Muscle layer of duodenum (tissue), 2 donors: Measurements from ENCODE around the gene CYTH3.
"Not testable (repeated sequence)": the region's sequence is repeated elsewhere in the genome, so short reads cannot be mapped to it uniquely, and the experiment has no call there.

ENCODE experiments used
- H3K27ac ChIP-seq: one replicate; pipeline ENCODE4 v1.7.0; 2013; ENCODE audit warnings: mild to moderate bottlenecking, low read length
- H3K27me3 ChIP-seq: one replicate; pipeline ENCODE4 v1.7.0; 2013; ENCODE audit warnings: low read depth, mild to moderate bottlenecking, control low read depth, low read length
- H3K36me3 ChIP-seq, 2 donors: one replicate each; pipeline ENCODE4 v1.7.0; 2013; ENCODE audit warnings: low read length in 2 of 2, control low read depth in 1 of 2, mild to moderate bottlenecking in 1 of 2; ENCODE audit not compliant: insufficient read depth in 2 of 2, control insufficient read depth in 1 of 2
- H3K4me1 ChIP-seq, 2 donors: one replicate each; pipeline ENCODE4 v1.7.0; 2013; ENCODE audit warnings: low read length in 2 of 2, mild to moderate bottlenecking in 2 of 2, control low read depth in 1 of 2, moderate library complexity in 1 of 2; ENCODE audit not compliant: insufficient read depth in 2 of 2, control insufficient read depth in 1 of 2
- H3K4me3 ChIP-seq, 2 donors: one replicate each; pipeline ENCODE4 v1.7.0; 2013; ENCODE audit warnings: low read length in 2 of 2, low read depth in 1 of 2, mild to moderate bottlenecking in 1 of 2
- H3K9me3 ChIP-seq, 2 donors: one replicate each; pipeline ENCODE4 v1.7.0; 2013; ENCODE audit warnings: low read length in 2 of 2, control low read depth in 1 of 2, mild to moderate bottlenecking in 1 of 2; ENCODE audit not compliant: control insufficient read depth in 1 of 2
- donor health status: healthy.

CYTH3 gene

GRCh38 chr7:6226194-6226799 lies 46.1 kb downstream of the CYTH3 start:
- peaks cover 6 to 32% of the 10 kb centered on the region in 2 donors for H3K4me1 ChIP-seq
- H3K27ac ChIP-seq = peak overlapping the region; percentile 43

DNA sequence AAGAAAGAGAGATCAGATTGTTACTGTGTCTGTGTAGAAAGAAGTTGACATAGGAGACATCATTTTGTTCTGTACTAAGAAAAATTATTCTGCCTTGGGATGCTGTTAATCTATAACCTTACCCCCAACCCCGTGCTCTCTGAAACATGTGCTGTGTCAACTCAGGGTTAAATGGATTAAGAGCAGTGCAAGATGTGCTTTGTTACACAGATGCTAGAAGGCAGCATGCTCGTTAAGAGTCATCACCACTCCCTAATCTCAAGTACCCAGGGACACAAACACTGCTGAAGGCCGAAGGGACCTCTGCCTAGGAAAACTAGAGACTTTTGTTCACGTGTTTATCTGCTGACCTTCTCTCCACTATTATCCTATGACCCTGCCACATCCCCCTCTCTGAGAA lies 49.0 kb downstream of the CYTH3 start:
- not testable (repeated sequence) for H3K27me3 ChIP-seq, H3K27ac ChIP-seq, H3K36me3 ChIP-seq, H3K4me3 ChIP-seq, H3K9me3 ChIP-seq
- peaks cover 0 to 30% of the 10 kb centered on the region in 2 donors for H3K4me1 ChIP-seq

More at GRCh38 chr7:6226194-6226799, 46.1 kb downstream of the CYTH3 start:
- H3K9me3 ChIP-seq = no peaks in the 10 kb centered on the region
- no peaks in the 10 kb centered on the region for H3K27me3 ChIP-seq
- no peaks in the 10 kb centered on the region for H3K36me3 ChIP-seq
- H3K4me3 ChIP-seq = no peak overlapping the region

- H3K36me3 ChIP-seq, H3K9me3 ChIP-seq, H3K27ac ChIP-seq, H3K4me3 ChIP-seq, H3K27me3 ChIP-seq: not testable (repeated sequence)
- peaks cover 0 to 26% of the 10 kb centered on the region in 2 donors for H3K4me1 ChIP-seq
Measured at GRCh38 chr7:6223010-6223409, 49.4 kb downstream of the CYTH3 start.

DNA sequence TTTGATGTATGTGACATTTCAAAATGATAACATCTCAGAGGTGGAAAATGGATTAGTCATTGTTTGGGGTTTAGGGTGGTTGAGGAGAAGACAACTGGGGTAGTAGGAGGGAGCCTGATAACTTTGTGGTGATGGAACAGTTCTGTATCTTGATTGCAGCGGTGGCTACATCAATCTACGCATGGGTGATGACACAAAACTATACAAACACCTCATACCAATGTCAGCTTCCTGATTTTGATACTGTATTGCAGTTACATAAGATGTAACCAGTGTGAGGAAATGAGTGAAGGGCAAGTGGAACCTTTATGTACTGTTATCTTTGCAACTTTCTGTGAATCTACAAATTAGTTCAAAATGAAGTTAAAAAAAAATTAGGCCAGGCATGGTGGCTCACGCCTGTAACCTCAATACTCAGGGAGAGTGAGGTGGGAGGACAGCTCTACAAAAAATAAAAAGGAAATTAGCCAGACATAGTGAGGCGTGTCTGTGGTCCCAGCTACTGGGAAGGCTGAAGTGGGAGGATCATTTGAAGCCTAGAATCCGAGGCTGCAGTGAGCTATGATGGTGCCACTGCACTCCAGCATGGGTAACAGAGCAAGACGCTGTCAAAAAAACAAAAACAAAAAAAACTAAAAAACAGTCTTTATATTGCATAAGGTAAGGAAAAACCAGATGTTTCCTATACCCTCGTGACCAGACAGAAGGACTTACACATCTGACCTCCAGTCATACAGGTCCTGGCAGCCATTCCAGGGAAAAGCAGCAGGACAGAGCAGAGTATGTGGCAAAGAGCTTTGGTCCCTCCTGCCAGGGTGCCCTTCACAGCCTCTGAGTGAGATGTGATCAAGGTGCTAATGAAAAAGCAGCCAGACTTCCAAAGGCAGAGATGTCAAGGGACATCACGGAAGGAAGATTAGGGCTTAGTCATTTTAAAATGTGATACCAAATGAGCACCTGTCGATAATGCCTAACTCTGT lies 50.8 kb downstream of the CYTH3 start:
- peaks cover 0 to 12% of the 10 kb centered on the region in 2 donors for H3K4me1 ChIP-seq

DNA sequence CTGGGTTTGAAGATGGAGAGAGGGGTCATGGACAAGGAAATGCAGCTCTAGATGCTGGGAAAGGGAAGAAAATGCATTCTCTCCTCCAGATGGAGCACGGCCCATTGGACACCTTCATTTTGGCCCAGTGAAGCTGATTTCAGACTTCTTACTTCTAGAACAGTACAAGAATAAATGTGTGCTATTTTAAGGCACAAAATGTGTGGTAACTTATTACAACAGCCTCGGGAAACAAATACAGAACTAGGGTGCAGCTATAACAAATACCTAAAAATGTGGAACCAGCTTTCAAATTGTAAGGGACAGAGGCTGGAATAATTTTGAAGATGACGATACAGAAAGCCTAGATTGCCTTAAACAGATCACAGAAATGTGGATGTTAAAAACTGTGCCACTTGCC lies 54.1 kb downstream of the CYTH3 start:
- H3K4me1 ChIP-seq = no peaks in the 10 kb centered on the region
- no peaks in the 10 kb centered on the region for H3K36me3 ChIP-seq
- no peak overlapping the region for H3K27ac ChIP-seq
- no peak overlapping the region for H3K4me3 ChIP-seq
- no peaks in the 10 kb centered on the region for H3K27me3 ChIP-seq
- no peaks in the 10 kb centered on the region for H3K9me3 ChIP-seq

More for the DNA sequence above, 50.8 kb downstream of the CYTH3 start:
- no peaks in the 10 kb centered on the region for H3K36me3 ChIP-seq
- H3K27ac ChIP-seq = no peak overlapping the region
- H3K4me3 ChIP-seq = no peak overlapping the region
- no peaks in the 10 kb centered on the region for H3K27me3 ChIP-seq
- H3K9me3 ChIP-seq = no peaks in the 10 kb centered on the region

- no peaks in the 10 kb centered on the region for H3K36me3 ChIP-seq
- H3K27me3 ChIP-seq = no peaks in the 10 kb centered on the region
- peaks cover 0 to 17% of the 10 kb centered on the region in 2 donors for H3K4me1 ChIP-seq
- no peak overlapping the region for H3K4me3 ChIP-seq
- H3K27ac ChIP-seq = no peak overlapping the region
- H3K9me3 ChIP-seq = no peaks in the 10 kb centered on the region
Measured at GRCh38 chr7:6212008-6212407, 60.4 kb downstream of the CYTH3 start.

DNA sequence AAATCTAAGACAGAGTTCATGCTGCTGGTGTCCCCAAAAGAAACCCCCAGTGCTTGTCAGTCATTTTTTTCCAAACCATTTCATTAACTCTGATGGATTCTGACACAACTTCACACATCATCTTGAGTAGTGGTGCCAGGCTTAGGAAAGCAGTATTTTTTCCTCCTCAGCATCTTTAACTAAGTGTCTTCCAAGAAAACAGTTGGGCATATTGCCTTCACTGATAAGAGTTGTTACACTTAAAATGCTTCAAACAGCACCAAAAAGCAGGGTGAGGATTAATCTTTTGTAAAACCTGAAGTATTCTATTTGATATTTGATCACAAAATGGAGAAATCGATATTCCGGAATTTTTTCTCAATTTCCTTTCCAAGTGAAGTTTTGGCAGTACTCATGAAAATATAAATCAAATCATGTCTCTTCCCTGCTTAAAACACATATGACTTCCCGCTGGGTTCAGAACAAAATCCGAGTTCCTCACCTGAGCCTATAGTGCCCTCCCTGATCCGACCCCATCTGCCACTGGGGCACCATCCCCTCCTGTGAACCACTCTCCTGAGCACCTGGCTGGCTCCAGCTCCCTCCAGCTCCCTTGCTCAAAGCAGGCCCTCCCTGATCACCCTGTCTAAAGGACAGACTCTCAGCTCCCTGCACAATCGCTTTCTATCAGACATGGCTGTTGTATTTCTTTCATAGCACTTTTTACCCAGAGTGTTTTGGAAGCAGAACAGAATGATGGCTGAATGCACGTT lies 61.6 kb downstream of the CYTH3 start:
- Histone ChIP-seq H3K4me1 (peaks cover 0 to 17% of the 10 kb centered on the region in 2 donors), H3K9me3 (no peaks in the 10 kb centered on the region), H3K27ac (no peak overlapping the region), H3K27me3 (no peaks in the 10 kb centered on the region), H3K36me3 (no peaks in the 10 kb centered on the region), H3K4me3 (no peak overlapping the region)

DNA sequence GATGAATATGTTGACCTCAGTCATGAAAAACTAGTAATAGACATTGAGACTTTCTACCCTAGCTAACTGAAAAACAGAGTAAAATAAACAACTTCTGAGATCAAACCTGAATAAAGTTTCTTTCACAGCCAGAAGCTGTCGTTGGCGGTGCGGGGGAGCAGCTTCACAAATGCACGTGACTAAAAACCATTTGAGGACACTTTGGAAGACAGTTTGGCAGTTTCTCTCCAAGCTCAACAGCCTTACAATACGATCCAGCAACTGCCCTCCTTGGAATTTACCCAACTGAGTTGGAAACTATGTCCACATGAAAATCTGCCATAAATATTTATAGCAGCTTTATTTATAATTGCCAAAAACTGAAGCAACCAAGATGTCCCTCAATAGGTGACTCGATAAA lies 63.1 kb downstream of the CYTH3 start:
- Histone ChIP-seq H3K36me3 (no peaks in the 10 kb centered on the region), H3K27ac (no peak overlapping the region), H3K9me3 (no peaks in the 10 kb centered on the region), H3K27me3 (no peaks in the 10 kb centered on the region), H3K4me3 (no peak overlapping the region), H3K4me1 (peaks cover 0 to 17% of the 10 kb centered on the region in 2 donors)

DNA sequence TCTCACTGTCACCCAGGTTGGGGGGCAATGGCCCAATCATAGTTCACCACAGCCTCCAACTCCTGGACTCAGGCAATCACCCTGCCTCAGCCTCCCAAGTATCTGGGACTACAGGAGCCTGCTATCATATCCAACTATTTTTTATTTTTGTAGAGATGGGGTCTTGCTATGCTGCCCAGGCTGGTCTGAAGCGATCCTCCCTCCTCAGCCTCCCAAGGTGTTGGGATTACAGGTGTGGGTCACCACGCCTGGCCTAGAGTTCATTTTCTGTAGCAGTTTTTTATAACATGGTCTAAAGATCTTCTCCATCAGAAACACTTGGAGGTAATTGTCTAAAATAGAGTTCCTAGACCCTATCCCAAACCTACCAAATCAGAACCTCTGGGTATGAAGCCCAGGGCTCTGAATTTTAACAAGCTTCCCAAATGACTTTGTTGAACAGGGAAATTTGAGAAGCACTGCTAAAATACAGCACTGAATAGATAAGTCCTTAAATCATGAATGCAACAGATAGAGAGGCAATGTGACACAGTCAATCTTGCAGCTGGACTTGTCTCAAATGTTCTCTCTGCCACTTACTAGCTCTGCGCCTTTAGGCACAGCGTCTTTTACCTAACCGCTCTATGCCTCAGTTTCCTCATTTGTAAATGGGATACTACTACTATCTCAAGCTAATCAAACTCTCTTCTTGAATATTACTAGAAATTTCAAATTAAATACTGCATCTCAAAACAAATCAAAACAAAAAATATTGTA lies 63.7 kb downstream of the CYTH3 start:
- no peak overlapping the region for H3K4me3 ChIP-seq
- no peaks in the 10 kb centered on the region for H3K27me3 ChIP-seq
- H3K27ac ChIP-seq = no peak overlapping the region

DNA sequence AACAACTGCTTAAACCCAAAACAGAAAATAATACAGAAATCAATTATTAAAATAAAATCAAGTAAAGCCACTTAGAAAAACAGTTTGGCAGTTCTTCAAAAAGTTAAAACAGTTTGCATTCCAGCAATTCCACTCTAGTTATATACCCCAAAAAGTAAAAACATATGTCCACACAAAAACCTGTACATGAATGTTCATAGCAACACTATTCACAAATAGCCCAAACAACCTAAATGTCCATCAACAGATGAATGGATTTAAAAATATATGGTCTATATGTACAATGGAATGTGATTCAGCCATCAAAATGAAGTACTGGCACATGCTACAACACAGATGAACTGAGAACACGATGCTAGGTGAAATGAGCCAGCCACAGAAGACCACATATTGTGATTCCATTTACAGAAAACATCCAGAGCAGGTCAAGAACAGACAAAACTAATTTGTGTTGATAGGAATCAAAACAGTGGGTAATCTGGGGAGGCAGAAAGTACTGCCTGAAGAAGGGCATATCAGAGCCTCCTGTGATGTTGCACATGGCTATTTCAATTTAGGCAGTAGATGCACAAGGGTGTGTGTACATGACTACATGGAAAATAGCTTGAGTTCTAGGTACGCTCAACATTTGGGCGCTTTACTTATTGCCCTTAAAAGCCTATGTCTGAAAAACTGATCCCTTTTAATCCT lies 66.3 kb downstream of the CYTH3 start:
- no peaks in the 10 kb centered on the region for H3K27me3 ChIP-seq
- H3K4me1 ChIP-seq = peaks cover 4 to 17% of the 10 kb centered on the region in 2 donors
- no peak overlapping the region for H3K27ac ChIP-seq
- no peaks in the 10 kb centered on the region for H3K36me3 ChIP-seq
- no peaks in the 10 kb centered on the region for H3K9me3 ChIP-seq
- no peak overlapping the region for H3K4me3 ChIP-seq

More for the DNA sequence above, 63.7 kb downstream of the CYTH3 start:
- Histone ChIP-seq H3K36me3 (no peaks in the 10 kb centered on the region), H3K9me3 (no peaks in the 10 kb centered on the region), H3K4me1 (peaks cover 0 to 17% of the 10 kb centered on the region in 2 donors)
